GM18502 (cell line): ENCODE data around the gene CHRNA7.
A peak's percentile ranks its signal among the peaks of the same experiment; 100 is the strongest.

ENCODE experiments used
- ATAC-seq: cut with Tn5 transposase; IDR thresholded peaks from one replicate; pipeline ENCODE4 v1.9.1; 2021; ENCODE audit warnings: mild to moderate bottlenecking; ENCODE audit not compliant: unreplicated experiment, poor library complexity

CHRNA7 gene

DNA sequence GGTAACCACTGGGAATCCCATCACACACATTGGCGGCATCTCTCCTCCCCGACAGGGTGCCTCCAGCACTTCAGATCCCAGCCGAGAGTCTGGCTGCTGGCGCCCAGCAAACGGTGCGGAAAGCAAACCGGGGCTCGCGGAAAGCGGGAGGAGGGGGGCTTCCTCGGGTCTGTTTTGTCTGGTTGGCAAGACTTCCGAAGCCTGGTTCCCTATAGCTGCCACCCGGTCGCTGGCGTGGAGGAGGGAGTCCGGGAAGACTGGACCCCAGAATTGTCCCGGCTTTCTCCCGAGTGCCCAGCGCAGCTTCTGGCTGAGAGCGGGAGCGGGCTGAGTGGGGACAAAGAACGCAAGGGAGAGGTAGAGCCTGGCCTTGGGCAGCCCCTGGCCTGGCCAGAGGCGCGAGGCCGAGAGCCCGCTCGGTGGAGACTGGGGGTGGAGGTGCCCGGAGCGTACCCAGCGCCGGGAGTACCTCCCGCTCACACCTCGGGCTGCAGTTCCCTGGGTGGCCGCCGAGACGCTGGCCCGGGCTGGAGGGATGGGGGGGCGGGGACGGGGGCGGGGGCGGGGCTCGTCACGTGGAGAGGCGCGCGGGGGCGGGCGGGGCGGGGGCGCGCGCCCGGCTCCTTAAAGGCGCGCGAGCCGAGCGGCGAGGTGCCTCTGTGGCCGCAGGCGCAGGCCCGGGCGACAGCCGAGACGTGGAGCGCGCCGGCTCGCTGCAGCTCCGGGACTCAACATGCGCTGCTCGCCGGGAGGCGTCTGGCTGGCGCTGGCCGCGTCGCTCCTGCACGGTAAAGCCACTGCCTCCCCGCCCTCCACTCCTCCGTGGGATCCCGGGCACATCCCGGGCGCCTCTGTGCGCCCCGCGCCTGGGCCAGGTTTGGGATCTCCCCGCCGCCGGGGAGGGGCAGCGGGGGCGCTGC is at the start of gene CHRNA7:
TSS of gene CHRNA7 (plus strand) at position 654 of the 920 bp plus-strand sequence. CDS start at position 734, 80 bp downstream.
- peak; percentile 61 for ATAC-seq

DNA sequence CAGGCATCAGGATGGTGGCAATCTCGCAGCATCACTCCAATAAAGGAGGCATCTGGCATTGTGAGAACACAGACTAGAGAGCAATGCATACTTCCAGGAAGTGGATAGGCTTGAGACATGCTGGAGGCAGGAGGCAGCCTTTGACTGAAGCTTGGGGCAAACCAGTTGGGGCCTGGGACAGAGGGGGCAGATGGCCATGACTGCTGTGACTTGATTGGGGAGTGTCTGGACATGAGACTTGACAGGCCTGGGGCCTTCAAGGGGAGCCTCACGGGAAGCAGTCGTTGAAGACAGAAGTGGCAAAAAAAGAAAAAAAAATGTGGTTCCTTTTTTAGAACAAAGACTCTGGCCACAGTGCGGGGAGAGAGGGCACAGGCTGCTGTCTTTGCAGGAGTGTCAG is 44.7 kb upstream of the CHRNA7 start:
- no peak for ATAC-seq

DNA sequence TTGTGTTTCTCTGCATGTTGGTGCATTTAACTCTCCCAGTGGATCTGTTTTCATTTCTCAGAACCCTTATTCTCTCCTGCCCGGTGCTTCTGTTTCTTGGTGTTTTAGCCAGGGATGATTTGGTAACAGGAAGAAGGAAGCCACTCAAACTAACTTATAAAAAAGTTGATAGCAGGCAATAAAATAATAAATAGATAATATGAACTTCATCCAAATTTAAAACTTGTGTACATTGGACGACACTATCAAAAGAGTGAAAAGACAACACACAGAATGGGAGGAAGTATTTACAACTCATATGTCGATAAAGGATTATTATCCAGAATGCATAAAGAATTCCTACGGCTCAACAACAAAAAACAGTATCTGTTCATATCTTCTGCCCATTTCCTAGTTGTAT is 37.3 kb upstream of the CHRNA7 start:
- no peak for ATAC-seq

DNA sequence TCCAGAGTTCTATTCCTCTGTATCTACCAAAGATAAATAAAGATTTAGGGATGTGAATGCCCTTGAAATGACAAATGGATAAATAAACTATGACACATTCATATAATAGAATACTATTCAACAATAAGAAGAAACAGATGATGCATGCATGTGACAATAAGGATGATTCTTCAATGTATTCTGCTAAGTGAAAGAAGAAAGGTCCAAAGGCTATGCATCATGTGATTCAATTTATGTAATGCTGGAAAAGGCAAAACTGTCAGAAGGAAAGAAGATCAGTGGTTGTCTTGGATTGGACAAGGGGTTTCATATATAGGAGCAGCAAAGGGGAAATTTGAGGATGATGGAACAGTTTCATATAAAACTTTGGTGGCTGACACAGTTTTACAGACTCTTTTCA is 32.6 kb upstream of the CHRNA7 start:
- ATAC-seq: no peak

DNA sequence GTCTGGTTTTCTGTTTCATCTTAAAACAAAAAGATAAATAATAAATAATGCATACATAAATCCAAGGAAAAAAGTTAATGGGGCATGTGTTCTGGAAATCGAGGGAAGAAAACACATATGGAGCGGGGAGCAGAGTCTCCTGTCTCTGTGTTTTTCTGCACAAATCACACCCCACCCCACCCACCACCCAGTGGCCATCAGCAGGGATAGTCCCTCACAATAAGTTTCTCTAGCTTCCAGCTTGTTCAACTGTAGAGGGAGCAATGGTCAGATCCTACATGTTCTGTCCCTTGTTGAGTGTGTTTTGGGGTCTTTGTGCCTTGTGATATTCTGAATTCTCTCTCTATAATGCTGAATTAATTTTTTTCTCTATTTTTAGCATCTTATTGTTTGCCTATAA is 26.8 kb upstream of the CHRNA7 start:
- ATAC-seq: no peak

DNA sequence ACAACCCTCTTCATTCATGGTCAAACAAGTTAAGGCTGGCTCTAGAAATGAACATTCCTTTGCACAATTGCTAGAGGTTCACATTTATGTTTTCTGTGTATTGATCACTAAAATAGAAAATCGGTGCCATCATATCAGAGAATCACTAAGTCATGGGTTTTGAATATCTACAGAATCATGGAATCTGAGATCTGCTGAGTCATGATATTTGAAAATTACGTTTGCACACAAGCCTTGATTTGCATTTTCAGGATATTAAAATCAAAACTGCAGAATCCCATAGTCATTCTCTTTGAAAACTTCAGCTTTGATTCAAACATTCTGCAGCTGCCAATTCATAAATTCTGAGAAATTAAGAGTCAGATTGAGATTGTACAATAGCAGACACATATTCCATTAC is 26.1 kb upstream of the CHRNA7 start:
- no peak for ATAC-seq

DNA sequence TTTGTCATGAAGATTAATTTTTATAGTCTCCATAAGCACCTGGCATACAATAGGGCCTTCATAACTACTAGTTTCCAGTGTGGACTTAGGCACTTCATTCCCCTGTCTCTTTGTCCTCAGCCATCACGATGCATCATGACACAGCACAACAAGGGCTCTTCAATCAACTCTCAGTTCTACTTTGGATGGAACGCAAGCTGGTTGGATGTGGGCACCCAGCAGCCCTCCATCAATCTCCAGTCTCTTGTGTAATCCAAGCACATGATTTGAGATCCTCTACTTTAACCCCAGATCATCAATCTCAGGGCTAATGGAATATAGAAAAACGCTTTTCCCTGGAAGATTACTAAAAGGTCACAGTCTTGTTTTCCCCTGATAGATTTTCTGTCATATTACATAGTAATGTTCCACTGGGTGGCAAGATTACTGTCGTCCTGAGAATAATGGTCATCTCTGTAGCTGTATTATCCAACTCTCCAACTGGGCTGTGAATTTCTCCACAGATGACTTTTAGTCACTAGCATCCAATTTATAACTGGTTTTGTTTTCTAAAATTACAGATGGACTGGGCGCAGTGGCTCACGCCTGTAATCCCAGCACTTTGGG is 22.9 kb upstream of the CHRNA7 start:
- ATAC-seq: no peak

DNA sequence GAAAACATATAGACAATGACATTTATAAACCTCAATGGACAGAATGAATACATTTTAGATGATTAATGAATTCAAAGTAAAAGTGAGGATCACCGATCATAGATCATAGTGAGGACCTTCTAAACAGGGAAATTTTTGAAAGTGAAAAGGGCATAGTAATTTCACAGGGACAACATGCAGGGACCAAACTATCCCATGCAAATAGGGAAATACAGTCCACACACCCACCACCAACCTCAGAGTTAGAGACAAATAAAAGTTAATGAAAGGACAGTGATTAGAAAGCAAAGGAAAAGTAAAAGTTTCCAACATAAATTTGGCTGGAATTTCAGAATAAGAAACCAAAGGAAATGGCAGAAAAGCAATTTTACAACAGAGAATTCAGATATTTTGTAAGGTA is 15.4 kb upstream of the CHRNA7 start:
- no peak for ATAC-seq

DNA sequence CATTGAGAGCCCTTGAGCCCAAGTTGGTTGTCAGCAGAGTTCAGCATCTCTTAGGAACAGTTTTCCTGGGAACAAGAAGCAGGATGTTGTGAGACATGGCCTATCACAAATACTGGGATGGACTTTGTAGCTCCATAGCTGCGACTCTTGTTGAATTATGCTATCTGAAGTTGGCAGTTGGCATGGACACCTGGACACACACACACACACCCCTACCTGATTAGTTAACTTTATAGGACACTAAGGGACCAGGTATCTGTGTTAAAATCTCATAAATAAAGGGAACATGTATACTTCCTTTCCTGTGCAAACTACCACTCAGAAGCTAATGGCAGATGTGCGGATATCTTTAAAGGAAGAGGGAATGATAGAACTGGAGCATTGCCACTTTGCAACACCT is 10.2 kb upstream of the CHRNA7 start:
- ATAC-seq: no peak

DNA sequence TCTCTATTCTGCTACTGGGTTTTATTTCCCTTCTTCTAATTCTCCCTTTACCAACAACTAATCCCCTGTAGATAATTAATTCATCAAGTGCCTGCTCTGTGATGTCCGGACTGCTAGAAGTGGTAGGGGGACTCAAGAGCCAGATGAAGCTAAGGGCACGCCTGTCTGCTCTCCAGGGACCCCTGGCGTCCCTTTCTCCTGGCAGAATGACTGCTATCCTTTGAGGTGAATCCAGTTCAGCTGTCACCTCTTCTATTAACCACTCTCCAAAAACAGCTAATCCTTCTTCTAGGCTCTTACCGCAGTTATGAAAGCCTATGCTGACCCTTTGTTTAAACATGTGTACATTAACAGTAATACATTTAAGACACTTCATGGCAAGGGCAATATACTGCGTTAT is 1.4 kb upstream of the CHRNA7 start:
- no peak for ATAC-seq

DNA sequence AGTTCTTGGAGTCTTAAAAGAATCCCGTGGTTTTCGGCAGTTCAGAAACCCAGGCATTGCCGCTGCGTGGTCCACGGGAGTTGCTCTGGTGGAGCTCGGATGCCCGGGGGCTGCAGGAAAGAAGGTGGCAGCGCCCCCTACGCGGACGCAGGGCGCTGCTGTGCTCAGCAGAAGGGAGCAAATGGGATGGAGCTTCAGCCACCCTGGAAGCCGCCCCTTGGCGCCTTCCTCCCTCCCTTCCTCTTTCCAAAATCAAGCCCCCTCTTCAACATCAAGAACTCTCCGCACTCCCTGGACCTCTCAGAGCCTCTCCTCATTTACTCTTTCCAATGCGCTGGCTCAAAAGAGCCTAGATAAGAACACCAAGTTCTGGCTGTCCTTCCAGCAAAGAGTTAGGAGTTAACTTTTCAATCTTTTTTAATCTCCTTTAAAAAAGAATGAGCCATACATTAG is 880 bp upstream of the CHRNA7 start:
- no peak for ATAC-seq

DNA sequence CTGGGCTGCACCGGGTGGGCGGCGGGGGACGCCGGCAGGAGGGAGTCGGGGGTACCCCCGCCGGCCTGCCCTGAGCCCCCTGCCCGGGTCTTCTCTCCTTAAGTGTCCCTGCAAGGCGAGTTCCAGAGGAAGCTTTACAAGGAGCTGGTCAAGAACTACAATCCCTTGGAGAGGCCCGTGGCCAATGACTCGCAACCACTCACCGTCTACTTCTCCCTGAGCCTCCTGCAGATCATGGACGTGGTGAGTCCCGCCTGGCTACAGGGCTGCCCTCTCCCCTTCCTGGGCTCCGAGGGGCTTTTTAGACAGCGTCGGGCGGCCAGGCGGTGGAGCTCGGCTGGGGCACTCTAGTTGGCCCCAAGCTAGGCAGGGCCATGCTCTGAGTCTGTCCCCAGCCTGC is 480 bp downstream of the CHRNA7 start:
- ATAC-seq: no peak

DNA sequence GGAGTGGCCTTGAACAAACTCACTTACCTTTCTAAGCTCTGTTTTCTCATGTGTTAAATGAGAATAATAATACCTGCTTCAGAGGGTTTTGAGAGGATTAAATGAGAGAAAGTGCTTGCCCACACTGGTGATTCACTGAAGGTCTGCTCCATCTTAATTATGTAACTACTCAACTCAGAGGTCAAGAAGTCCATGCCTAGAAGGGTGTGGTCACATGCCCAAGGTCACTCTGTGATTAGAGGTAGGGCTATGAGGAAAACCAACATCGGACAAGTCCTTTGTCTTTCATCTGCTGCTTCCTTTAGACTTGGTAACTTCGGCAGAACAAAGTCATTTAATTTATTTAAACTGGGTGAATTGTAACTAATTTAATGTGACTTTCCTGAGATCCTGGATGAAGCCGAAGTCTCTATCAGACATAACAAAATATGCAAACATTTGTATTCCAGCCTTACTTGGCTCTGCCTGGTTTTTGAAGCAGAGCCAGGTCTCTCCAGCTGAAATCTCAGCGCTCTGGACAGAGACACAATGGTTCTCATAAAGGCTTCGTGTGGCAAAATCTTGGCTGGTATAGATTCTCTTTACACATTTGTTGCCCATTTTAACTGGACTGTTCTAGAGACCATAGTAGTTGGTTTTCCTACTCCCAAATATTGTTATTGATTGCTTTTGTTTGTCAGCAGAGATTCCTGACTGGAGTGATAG is 3.0 kb downstream of the CHRNA7 start:
- no peak for ATAC-seq

DNA sequence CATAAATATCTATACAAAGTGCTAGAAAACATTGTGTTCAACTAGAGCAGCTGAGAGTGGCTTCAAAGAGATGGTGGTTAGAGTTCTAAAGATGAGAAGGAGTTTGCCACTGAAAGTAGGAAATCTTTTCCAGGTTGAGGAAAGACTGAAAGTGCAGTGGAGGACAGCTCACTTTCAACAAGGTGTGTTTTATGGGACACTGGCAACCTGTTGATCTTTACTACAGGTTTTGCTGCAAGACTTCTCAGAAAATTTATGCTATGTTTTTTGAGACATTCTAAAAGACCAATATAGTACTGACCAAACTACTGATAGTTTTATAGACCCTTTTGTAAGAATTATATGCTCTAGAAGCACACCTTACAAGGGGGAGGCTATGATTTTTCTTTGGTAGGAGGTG is 3.8 kb downstream of the CHRNA7 start:
- ATAC-seq: no peak

DNA sequence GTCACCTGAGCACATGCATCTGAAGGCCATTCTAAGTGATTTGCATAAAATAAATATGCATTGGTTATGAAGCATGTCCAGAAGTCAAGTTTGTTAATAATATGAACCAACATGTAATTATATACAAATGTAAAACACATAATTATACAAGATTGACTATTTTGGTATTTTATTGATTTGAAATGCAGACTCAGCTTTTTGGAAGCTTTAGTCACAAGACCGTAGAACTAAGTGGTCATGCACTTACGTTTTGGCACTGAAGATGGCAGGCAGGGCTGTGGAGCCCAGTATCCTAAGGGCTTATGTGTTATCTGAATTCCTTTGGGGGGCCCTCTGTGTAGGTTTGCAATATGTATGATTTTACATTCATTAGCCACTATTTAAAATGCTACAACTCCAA is 5.0 kb downstream of the CHRNA7 start:
- ATAC-seq: no peak

DNA sequence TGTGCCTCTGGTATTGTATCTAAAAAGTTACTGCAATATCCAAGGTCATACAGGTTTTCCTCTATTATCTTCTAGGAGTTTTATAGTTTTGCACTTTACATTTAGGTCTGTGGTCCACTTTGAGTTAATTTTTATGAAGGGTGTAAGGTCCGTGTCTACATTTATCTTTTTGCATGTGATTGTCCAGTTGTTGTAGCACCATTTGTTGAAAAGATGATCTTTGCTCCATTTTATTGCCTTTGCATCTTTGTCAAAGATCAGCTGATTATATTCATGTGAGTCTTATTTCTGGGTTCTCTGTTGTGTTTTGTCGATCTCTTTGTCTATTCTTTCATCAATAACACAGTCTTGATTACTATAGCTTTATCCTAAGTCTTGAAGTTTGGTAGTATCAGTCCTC is 6.7 kb downstream of the CHRNA7 start:
- ATAC-seq: no peak

DNA sequence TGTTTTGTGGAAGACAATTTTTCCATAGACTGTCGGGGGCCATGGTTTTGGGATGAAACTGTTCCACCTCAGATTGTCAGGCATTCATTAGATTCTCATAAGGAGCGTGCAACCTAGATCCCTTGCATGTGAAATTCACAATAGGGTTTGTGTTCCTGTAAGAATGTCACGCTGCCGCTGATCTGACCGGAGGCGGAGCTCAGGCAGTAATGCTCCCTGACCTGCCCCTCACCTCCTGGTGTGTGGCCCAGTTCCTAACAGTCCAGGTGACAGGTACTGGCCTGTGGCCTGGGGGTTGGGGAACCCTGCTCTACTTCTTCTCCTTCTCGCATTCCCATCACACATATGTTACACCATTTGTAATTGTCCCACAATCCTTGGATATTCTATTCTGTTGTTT is 11.0 kb downstream of the CHRNA7 start:
- no peak for ATAC-seq

DNA sequence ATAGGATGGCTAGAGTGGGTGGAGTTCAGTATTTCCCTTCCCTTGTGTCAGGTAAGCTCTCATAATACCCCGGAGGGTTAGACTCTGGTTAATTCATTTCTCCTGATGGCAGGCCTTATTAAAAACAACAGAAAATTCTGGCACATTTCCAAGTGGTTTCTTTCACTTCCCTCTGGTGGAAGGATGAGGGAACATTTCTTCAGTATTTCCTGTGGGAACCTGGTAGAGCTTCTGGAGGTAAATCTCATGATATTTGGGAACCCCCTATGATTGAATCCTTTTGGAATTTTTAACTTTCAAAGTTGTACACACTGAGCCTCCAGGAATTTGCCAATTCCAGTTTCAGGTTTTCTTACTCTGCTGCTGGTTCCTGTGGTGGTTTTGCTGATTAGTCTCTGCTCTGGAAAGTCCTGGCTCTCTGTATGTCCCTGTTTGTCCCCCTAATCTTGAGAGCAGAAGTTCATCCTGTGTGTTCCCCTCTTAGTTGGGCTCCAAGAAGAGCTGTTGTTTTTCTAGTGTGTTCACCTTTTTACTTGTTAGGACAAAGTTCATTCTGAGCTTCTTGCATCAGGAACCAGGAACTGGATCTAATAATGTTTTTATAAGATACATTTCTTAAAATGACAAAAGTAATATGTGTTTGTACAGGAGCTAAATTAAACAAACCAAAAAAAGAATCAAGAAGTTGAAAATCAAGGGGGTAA is 12.1 kb downstream of the CHRNA7 start:
- ATAC-seq: no peak

DNA sequence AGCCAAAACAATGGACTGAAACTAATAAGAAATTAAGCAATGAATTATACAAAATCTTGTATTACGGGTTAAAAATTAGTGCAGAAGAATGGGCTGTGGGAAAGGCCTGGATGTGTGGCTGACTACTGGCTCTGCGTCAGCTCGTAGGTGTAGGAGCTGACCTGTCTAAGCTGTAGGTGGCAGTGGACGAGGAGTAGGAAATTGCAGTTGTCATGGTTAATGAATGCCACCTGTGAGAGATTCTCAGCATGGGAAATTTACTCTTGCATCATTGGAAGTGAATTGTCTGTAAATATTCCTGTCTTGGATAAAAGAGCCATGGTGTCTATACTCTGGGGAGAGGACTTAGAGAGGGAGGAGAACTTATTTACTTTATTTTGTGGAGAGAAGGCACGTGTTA is 23.4 kb downstream of the CHRNA7 start:
- no peak for ATAC-seq

DNA sequence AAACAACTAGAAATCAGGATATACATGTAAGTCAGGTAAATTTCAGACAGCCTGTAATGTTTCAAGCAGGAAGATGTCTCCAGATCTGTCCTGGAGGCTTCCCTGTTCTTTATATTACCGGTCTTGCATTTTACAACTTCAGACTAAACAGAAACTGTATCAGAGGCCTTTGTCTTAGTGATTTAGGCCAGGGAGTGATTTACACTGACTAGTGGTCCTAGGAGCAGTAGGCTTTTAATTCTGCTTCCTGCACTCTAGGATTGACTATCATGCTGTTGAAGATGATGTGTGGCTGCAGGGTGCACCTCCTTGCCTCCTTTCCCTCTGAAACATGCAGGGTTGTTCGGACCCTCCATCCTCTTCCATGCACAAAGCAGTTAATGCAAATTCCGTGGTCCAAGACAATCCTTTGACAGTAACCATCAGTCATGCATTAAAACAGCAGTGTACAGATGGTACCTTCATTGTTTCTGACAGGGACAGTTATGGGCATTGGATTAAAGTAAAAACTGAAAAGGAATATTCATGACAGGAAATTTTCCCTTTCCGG is 27.6 kb downstream of the CHRNA7 start:
- no peak for ATAC-seq
